ENCODE measurements around the gene CIITA.

CIITA gene

DNA sequence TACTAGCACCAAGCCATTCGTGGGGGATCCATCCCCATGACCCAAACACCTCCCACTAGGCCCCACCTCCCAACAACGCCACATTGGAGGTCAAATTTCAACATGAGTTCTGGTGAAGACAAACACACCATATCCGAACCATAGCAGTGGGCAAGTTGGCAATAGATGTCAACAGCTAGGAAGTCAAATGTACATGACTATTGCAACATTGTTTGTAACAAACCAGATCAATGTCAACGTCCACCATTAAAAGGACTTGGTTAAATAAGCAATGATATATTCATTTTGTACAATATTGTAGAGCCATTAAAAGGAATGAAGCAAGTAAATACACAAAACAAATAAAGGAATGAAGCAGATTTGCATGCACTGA, 26.5 kb upstream of the CIITA start:
- DNase-seq, result no peak

- DNase-seq, result no peak
Observed at GRCh38 chr16:10851512-10851911, 25.5 kb upstream of the CIITA start.

DNA sequence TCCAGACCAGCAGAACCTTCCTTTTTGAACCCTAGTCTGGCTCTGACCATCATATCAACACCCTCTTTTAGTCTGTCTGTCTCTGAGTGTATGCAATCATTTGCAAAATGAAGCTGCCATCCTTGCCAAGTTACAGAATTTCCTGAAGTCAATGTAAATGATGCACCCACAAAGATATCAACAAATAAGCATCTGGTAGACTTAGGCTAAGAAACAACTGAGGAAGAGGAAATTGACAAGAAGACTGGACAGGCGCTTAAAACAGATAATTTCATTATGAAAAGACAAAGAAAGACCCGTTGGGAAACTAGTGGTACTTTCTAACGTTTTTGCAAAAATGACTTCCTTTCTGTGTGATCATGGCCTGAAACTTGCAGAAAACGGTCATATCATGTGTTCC, 24.7 kb upstream of the CIITA start:
- no peak for DNase-seq

GRCh38 chr16:10852948-10853347, 24.1 kb upstream of the CIITA start:
- no peak for DNase-seq

DNA sequence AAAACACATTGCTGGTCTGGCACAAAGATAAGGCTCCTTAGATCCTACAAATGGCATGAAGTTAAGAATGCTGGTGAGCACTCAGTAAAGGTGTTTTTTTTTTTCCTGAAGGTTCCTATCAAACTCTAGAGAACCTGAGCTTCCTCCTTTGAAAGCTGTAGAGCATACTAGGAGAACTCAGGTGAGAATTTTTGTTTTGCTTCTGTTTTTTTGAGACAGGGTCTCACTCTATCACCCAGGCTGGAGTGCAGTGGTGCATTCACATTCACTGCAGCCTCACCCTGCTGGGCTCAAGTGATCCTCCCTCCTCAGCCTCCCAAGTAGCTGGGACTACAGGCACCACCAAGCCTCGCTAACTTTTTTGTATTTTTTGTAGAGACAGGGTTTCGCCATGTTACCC, 21.0 kb upstream of the CIITA start:
- DNase-seq, result no peak

- no peak for DNase-seq
Observed at GRCh38 chr16:10858203-10858602, 18.8 kb upstream of the CIITA start.

DNA sequence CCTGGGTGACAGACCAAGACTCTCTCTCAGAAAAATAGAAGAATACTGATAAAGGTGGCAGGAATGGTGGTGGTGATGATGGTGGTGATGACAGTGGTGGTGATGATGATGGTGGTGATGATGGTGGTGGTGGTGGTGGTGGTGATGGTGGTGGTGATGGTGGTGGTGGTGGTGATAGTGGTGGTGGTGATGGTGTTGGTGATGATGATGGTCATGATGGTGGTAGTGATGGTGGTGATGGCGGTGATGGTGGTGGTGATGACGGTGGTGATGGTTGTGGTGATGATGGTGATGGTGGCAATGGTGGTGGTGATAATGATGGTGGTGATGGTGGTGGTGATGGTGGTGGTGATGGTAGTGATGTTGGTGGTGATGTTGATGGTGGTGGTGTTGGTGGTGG, 18.0 kb upstream of the CIITA start:
- DNase-seq, result no peak

- no peak for DNase-seq
Observed at GRCh38 chr16:10859658-10860057, 17.3 kb upstream of the CIITA start.

GRCh38 chr16:10862438-10862837, 14.6 kb upstream of the CIITA start:
- no peak for DNase-seq

GRCh38 chr16:10865991-10866966, 10.7 kb upstream of the CIITA start:
- DNase-seq, result no peak

GRCh38 chr16:10867199-10867598, 9.8 kb upstream of the CIITA start:
- DNase-seq, result no peak

DNA sequence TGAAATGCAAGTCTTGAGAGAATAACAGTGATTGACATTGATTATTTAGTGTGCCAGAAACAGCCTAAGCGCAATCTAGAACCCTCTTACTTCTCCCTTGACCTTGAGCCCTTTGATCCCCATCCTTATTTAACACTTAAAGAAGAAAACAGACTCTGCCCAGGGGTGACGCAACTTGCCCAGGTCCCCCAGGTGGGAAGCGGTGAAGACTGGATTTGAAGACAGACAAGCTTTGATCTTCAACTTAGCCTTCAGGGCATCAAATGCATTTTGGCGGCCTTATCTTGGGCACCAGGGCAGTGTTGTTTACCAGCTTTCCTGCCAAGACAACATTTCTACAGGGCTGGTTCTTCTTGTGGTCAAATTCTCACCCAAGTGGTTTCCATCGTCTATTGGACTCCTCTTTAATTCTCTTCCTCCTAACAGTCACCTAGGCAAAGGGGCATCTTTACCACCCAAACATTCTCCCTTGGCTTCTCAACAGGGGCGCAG, 8.9 kb upstream of the CIITA start:
- DNase-seq, result no peak

DNA sequence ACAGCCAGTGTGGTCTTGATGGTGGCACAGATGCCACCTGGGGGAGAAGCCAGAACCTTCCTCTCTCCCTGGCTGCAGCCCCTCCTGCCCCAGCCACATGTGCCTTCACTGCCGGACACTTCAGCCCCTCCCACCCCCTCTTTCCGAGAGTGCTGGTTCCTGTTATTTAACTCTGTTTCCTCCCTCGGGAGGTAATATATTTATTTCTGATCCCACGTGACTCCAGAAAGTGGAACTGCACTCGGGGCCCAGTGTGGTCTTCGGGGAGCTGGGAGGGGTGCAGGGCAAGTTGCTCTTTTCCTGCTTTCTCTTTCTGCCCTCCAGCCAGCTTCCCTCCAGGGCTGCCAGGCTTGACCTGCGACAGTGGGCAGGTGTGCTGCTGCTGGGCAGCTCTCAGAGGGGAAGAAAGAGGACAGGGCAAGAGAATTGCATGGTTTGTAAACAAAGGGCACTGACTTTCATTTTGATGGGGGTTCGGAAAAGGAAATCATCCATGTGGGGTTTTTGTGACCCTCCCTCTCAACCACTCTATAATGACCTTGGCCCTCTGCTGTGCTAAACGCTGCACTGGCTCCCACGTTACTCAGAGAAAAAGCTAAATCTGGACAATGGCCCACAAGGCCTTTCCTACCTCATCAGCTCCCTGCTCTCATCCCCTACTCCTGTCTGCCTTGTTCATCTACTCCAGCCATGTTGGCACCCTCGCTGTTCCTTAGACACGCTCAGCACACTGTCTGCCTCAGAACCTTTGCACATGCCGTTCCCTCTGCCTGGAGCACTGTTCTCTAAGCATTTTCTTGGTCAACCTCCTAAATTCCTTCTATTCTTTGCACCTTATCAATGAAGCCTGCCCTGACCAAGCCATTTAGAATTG, 8.2 kb upstream of the CIITA start:
- DNase-seq, result no peak

- no peak for DNase-seq
Observed at GRCh38 chr16:10870137-10870776, 6.7 kb upstream of the CIITA start.

DNA sequence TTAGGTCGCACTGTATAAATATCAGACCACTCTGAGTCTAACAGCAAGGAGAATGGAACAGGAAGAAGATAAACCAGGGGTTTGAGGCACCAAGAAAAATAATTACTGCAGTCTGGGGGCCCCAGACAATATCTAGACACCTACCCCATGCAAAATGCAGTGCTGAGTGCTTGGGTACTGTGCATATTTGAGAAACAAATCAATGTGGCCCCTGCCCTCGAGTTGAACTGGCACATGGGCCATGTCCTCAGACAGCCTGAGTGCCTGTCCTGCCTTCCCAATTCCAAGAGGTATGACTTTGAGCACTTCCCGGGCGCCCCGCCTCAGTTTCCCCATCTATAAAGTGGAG, 6.2 kb upstream of the CIITA start:
- no peak for DNase-seq

DNA sequence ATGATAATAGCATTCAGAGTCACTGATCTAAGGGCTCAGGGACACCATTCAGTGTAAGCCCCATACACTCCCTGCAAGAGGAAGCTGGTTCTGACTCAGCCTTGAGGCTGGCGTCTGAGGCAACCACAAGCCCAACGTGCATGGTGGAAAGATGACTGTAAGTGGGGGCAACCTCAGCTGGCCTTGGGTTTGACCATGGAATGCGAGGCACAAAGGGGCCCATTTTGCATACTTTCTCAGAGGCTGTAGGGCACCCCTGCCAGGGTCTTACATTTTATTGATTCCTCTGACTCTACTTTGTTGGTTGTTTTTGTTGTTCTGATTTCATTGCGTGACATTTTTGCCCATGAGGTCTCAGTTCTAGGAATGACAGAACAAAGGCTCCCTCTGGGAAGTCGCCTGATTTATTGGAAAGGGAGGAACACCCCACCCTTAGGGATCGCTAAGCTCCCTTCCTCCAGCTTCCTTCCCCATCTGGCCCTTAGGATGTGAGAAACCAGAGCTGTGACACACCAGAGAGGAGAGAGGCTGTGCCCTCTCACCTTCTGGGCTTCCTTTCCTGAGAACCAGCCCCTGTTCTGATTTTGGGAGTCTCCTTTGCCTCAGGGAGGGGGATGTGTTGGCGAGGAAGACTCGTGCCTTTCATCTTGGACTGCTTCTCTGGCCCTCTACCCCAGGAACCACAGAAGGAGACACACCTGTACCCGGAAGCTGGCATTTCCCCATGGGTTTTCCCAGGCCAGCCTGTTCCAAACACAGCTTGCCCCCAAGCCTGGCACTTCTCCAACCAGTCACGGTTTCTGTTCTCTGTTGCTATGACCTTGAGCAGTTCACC, 5.6 kb upstream of the CIITA start:
- peak; percentile 44 to 67 for DNase-seq

DNA sequence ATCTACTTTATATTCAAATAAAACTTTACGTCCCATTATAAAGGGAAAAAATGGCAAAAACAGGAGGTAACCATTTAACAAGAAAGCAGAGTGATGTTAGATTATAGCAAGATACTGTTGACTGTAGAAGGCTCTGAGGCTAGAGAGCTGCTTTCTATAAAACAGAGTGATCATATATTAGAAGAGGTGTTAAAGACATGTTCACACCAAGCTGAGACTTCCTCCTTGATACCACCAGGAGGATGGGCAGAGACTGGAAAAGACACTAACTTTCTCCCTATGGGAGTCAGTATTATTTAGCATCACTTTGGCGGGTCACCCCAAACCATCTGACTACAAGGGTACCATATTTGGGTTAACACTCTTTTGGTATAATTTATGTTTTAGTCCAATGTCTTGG, 687 bp upstream of the CIITA start:
- DNase-seq, result no peak

DNA sequence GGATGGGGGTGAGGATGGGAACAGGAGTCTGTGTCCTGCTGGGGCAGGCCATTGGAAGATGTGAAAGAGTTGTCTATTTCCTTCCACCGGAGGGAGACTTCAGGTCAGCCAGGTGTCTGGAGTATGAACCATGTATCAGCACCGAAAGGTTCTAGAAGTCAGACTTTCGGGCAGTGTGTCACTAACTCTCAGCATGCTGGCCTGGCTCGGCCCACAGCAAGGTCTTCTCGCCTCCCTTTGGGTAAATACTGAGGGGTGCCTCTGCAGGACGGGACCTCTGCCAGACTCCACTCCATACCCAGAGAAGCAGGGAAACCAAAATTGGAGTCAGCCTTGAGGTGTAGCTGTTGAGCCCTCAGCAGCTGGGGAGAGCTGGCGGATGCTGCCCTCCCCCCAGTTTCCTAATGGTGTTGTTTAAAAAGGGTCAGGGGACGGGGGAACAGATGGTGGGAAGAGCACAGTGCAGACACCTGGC, 507 bp downstream of the CIITA start:
- no peak for DNase-seq

- no peak for DNase-seq
Observed at GRCh38 chr16:10878328-10878643, 1.3 kb downstream of the CIITA start.

DNA sequence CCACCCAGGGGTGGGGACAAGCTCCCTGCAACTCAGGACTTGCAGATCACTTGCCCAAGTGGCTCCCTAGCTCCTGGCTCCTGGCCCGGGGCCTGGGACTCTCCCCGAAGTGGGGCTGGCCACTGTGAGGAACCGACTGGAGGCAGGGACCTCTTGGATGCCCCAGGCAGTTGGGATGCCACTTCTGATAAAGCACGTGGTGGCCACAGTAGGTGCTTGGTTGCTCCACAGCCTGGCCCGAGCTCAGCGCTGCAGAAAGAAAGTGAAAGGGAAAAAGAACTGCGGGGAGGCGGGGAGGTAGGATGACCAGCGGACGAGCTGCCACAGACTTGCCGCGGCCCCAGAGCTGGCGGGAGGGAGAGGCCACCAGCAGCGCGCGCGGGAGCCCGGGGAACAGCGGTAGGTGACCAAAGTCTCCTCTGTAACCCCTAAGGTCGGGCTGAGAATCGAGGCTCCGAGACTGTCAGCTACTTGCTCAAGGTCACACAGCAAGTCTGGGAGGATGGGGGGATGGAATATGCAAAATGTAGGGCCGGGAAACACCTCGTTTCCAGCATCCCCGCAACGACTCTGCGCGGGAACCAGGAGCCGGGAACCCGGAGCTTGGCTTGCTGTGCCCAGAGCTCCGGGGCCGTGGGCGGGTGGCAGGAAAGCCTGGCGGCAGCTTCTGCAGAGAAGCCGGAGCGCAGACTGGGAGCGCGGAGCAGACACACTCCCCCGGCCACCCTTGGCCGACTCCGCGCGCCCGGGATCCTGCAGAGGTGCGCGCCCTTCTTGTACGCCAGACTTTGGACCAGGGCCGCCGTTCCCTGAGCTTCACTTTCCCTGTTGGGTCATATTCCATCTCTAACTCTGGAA, 1.9 kb downstream of the CIITA start:
- peak in 1 of 2 donors; percentile 35 for DNase-seq

All from stimulated activated CD4-positive, alpha-beta T cell treated with anti-CD3 and anti-CD28 coated beads, Interleukin-2, amount 100 ng/mL, for 24 hours (primary cell).